PC-3 (cell line): Measurements from ENCODE around the gene ELL2.

ENCODE experiments used
- EZH2 ChIP-seq: fragments of 300-600 bp; sonication (generic); IDR thresholded peaks from one replicate; pipeline ENCODE4 v1.6.1; 2017; ENCODE audit warnings: antibody characterized with exemption, mild to moderate bottlenecking, low read length; ENCODE audit not compliant: unreplicated experiment
- EZH2phosphoT487 ChIP-seq: fragments of 300-600 bp; sonication (generic); IDR thresholded peaks from 2 replicates; pipeline ENCODE4 v1.6.1; 2018; ENCODE audit warnings: mild to moderate bottlenecking, antibody characterized with exemption, low read length, borderline replicate concordance
- TF ChIP-seq, protein P1 (sequence below): fragments of 300-600 bp; sonication (generic); conservative IDR thresholded peaks from 2 replicates; pipeline ENCODE4 v1.5.1; 2017; ENCODE audit warnings: antibody characterized with exemption, low read depth, mild to moderate bottlenecking, low read length

DNA sequence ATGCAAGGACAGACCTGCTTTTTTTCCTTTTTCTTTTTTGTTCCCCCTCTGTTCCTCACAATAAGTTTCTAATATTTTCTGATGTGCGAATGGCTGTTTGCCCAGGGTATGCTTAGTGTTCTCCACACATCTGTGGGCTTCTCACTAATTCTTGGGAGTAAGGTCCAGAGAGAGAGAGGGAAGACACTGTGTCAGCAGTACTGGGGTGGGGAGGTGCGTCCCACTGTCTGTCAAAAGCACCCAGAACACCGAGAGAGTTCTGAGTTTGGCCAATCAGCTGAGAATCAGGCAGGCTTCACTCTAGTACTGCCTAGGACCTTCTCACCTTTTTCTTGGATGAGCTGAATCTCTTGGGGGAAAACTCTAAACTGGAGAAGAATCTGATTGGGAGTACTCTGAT is 61.8 kb downstream of the ELL2 start:
- TF ChIP-seq, protein P1, sequence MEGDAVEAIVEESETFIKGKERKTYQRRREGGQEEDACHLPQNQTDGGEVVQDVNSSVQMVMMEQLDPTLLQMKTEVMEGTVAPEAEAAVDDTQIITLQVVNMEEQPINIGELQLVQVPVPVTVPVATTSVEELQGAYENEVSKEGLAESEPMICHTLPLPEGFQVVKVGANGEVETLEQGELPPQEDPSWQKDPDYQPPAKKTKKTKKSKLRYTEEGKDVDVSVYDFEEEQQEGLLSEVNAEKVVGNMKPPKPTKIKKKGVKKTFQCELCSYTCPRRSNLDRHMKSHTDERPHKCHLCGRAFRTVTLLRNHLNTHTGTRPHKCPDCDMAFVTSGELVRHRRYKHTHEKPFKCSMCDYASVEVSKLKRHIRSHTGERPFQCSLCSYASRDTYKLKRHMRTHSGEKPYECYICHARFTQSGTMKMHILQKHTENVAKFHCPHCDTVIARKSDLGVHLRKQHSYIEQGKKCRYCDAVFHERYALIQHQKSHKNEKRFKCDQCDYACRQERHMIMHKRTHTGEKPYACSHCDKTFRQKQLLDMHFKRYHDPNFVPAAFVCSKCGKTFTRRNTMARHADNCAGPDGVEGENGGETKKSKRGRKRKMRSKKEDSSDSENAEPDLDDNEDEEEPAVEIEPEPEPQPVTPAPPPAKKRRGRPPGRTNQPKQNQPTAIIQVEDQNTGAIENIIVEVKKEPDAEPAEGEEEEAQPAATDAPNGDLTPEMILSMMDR: no peak
- TF ChIP-seq EZH2 (no peak), EZH2phosphoT487 (no peak)
